HG03521 (cell line): Measurements from ENCODE around the gene GABRG1.

Experiments
- ATAC-seq: cut with Tn5 transposase; IDR thresholded peaks from one replicate; pipeline ENCODE4 v1.9.1; 2021; ENCODE audit warnings: mild to moderate bottlenecking, moderate library complexity; ENCODE audit not compliant: unreplicated experiment

The GABRG1 gene

DNA sequence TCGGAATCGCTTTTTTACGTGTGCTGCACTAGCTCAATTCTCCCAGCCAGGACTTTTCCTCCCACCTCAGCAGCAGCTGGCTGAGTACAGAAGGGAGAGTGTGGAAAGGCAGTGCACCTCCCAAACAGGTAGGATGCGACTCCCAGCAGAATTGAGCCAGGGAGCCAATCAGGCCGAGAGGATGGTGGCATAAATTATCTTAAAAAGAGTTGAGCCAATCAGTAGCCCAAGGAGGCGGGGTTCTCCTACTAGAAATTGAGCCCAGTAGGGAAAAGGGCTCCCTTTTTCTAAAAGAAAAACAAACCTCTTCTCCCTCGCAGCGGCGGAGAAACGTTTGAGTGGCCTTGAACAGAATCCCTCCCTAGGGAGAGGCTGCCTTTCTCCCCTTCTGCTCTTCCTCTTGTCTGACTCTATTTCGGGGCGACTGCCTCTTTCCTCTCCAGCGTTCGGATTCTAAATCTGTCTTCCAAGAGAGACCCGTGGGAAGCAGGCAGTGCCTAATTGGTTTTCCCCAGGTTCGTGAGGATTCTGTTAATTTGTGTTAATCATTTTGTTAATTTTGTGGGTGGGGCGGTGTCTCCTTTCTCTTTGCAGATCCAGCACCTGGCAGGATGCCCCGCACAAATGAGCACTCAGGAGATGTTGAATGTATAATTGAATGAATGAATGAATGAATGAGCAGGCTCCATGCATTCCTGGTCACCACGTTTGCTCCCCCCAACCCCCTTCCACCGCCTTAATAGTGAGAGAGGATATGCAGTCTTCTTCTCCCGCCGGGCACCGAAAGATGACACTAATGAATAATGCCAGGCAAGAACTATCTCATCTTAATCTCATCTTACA lies at the start of gene GABRG1:
GABRG1 (minus strand) TSS at position 142 of the 843 bp plus-strand sequence; CDS start at position 1, 141 bp downstream.
- ATAC-seq = no peak

GRCh38 chr4:46146993-46147392 lies 23.1 kb upstream of the GABRG1 start:
- no peak for ATAC-seq

- ATAC-seq = no peak
Observed at GRCh38 chr4:46131498-46132057, 7.7 kb upstream of the GABRG1 start.

DNA sequence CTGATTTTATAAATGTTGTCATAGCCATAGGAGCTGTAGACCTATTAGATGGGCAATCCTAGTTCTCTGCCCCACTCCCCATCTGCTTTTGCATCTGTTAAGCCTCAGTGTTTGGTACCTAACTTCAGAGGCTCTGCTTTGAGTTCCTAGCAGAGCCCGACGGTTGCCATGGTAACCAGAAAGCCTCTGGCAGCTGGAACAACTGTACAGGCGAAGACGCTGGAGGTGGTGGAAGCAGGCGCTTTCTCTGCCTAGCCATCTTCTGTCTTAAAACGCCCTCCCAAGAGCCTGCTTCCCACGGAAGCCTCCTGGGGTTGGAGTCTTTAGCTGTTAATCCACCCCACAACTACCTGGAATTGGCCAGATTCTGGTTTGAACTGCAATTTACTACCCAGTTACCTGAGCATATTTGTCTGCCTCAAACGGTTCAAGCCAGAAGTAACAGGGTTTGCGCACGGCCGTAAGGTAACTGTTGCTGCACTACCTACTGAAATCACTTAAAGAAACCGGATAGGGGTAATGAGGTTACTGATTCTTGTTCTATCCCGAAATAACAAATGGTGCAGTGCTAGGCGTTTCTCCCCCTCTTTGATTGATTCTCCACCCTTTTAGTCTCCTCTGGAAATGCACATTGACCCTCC lies 1.0 kb upstream of the GABRG1 start:
- no peak for ATAC-seq

DNA sequence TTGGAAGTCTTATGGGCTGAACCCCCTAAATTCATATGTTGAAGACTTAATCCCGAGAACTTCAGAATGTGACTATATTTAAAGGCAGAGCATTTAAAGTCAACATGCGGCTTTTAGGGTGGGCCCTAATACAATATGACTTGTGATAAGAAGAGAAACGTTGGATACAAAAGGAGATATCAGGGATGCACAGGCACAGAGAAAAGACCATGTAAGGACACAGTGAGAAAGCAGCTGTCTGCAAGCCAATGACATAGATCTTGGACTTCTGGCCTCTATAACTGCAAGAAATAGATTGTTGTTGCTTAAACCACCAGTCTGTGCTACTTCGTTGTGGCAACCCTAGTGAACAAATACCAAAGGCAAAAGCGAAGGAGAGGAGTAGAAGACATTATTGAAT lies 42.2 kb downstream of the GABRG1 start:
- no peak for ATAC-seq

DNA sequence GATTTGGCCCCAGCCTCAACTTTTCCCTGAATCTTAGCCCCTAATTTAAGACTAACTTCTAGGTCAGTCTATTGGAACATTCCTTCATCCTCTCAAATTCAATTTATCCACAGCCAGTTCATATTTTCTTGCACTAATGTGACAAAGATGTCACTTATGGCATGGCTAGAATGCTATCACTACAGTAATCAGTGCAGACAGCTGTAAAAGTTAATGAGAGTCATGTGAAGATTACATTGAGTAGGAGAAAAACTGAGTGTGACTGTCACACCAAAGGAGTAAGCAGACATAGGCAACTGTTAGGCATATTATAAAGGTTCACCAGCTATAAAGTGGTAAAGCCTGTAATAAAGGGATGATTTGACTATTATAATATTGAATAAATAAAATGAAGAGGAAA lies 42.6 kb downstream of the GABRG1 start:
- ATAC-seq = no peak

- ATAC-seq = no peak
Observed at GRCh38 chr4:46073778-46074177, 50.1 kb downstream of the GABRG1 start.

- no peak for ATAC-seq
Observed at GRCh38 chr4:46051392-46051791, 72.5 kb downstream of the GABRG1 start.

- ATAC-seq = no peak
Observed at GRCh38 chr4:46032056-46032455, 91.8 kb downstream of the GABRG1 start.

DNA sequence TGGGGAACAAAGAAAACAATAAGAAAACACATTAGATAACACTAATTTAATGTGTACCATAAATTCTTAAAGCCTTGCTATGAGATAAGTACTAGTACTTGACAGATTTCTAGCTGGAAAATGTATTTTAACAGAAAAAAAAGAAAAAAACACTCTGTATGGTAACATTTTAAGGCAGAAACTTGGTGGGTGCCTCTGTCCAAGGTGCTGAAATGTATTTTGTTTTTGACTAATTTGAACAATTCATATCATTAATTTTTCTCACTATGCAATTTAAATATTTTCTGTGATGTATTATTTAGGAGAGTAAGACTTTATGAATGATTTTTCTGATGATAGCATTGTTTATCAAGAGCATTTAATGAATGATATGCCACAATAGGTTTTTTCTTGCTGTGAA lies 107.5 kb downstream of the GABRG1 start:
- no peak for ATAC-seq

DNA sequence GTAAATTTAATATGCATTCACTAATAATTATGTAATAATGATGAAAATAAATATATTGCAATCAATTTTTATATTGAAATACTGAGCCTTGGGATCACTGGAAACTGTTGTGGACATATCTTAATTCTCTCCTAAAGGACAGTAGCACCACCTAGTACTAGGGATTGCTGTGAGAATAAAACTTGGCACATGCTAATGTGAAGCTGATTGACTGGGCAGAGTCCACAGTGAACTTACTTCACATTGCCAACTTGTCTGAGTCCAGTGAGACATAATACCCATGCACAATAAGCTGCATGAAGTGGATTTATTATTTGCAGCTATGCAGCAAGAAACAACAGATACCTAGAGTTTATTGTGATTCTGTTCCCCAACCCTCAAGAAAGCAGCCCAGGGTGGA lies 131.1 kb downstream of the GABRG1 start:
- ATAC-seq = no peak

DNA sequence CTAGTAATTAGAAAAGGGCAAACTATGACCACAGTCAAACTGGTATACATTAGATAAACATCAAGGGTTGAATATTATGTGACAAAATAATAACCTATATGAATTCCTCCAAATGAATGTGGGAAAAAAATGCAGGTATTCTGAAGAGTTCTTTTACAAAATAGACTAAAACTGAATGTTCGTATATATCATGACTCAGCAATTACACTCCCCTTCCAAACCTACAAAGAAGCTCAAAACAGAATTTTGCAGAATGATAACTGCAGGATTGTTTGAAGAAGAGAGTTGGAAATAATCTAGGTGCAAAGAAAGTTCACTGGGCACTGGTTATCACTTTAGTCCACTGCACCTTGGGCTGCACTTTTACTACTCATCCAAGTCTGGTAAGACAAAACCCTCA lies 134.1 kb downstream of the GABRG1 start:
- ATAC-seq = no peak

GRCh38 chr4:45987858-45988257 lies 136.0 kb downstream of the GABRG1 start:
- no peak for ATAC-seq
